ENCODE data around the gene IGFBP3.

IGFBP3 gene

DNA sequence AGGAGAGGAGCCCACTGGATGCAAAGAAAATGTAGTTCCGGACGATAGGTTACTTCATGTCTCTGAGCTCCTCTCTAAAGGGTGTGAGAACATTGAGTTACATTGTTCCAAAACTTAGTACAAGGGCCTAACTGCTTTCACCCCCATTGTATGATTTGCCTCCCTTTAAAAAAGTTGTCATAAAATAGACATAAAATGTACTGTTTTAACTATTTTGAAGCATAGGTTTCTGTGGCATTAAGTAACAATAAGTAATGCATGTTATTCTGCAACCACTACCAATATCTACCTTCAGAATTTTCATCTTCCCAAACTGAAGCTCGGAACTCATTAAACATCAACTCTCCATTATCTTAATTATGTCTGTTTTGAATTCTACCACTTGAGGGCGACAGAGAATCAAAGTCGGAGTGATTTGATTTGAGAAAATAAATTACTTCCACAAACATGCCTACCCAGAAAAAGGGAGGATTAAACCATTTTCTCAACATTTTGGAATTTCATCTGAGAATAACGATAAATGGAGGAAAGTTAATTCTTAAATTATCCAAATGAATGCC lies 30.1 kb downstream of the IGFBP3 start:
- peak; percentile 89 for FAIRE-seq

DNA sequence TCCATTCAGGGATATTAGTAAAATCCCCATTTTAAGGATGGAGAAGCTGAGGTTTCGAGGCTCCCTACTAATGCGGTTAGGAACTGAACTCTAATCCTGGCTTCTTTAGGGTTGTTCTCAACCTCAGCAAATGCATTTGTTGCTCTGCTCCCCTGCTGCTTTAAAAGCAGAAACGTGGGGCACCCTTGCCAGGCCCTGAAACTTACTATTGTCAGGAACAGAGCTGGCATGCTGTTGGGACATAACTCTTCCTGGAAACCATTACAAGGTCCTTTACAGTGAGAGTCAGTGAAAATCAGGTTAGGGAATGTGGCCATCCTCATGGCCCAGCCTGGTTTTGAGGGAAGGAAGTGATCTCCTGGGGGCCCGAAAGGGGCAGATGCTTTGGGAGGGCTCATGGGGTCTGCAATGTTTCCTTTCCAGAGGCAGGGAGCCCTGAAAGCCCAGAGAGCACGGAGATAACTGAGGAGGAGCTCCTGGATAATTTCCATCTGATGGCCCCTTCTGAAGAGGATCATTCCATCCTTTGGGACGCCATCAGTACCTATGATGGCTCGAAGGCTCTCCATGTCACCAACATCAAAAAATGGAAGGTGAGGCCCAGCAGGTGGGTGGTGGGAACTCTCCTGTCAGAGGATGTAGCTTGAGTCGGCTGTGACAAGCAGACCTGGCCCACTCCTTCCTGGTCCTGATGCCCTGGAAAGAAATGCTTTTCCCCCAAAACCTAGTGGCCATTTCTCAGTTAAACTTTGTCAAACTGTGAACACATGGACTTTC lies 30.8 kb downstream of the IGFBP3 start:
- FAIRE-seq = no peak

DNA sequence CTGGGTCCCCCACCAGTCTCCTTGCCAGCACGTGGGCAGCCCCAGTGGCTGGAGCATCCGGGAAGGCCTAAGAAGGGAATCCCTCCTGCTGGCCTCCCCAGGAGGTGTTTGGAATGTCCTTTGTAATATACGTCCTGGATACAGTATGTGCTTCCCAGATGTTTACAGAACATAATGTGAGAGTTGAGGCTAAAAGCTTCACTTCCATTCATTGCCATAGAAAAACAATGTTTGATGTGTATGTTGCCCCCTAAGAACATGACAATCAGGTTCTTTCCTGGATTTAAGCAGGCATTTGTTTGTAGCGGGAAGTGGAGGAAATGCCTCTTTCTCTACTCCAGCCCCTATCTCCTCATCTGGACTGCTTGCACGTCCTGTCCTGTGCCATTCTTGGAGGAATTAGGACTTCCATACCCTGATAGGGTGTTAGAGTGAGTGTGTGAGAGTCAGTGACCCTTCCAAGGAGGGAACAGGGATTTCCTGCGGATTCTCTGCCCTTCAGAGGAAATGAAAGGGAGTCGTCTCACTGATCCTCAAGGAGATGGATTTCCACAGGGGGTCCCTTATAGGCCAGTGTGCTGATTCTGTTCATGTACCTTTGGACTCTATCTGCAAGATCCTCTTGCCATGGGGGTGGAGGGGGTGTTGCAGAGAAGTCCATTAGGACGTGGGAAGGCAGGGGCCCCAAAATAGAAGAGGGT lies 31.6 kb downstream of the IGFBP3 start:
- FAIRE-seq = no peak

DNA sequence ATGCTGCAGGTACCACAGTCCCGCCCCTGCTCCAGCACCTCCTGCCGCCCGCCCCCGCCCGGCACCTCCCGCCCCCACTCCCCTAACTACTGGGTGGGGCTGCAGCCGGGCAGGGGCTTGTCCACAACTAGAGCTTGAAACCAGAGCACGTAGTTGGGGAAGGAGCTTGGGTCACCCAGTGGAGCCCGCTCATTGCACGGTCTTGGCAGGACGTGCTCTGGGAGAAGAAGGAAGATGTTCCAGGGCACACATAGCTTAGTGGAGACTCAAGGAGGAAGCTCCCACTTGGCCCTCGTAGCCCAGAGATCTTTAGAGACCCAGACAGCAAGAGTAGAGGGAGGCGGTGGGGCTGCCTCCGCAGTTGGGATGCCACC lies 32.1 kb downstream of the IGFBP3 start:
- FAIRE-seq = no peak

DNA sequence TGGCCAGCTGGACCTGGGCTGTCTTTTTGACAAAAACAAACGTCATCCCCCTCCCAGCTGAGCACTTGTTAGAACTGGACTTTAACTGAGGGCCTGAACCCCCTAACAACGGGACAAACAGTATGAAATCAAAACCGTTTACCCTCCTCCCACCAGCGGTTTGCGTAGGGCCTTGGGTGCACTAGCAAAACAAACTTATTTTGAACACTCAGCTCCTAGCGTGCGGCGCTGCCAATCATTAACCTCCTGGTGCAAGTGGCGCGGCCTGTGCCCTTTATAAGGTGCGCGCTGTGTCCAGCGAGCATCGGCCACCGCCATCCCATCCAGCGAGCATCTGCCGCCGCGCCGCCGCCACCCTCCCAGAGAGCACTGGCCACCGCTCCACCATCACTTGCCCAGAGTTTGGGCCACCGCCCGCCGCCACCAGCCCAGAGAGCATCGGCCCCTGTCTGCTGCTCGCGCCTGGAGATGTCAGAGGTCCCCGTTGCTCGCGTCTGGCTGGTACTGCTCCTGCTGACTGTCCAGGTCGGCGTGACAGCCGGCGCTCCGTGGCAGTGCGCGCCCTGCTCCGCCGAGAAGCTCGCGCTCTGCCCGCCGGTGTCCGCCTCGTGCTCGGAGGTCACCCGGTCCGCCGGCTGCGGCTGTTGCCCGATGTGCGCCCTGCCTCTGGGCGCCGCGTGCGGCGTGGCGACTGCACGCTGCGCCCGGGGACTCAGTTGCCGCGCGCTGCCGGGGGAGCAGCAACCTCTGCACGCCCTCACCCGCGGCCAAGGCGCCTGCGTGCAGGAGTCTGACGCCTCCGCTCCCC lies 32.7 kb downstream of the IGFBP3 start, which contains the start of gene IGFBP1:
Gene IGFBP1, plus strand, starts transcription at position 304 of the 808 bp plus-strand sequence. Its CDS starts 165 bp downstream, at position 469.
- no peak for FAIRE-seq

DNA sequence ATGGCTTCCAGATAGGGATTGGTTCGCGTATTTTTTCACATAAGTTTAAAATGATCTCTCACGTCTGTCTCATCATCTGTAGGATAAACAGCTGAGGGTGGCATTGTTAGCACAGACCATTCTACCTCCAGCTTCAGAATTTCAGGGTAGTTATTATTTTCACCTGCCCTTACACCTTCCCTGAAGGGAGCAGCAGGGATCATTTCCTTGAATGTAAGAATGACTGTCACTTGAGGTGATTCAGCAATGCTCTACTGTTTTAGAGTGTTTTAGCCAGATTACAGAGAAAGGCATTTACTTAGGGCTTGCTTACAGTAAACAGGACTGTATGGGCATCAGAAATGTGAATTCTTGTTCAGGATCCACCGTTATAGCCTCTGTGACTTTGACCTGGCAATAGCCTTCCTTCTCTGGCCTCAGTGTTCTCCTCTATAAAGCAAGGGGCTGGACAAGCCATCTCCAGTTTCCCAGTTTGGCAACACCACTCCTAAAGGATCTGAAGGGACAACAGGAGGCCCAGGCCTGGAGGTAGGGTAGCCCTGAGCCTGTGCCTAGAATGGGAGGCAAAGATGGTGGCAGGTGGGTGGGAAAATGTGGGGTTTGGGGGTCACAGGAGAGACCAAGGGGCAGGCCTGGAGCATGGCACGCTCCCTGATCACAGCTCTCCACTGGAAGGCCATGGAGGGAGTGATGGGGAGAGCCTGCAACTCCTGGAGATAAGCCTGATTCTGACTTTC lies 34.0 kb downstream of the IGFBP3 start:
- no peak for FAIRE-seq

DNA sequence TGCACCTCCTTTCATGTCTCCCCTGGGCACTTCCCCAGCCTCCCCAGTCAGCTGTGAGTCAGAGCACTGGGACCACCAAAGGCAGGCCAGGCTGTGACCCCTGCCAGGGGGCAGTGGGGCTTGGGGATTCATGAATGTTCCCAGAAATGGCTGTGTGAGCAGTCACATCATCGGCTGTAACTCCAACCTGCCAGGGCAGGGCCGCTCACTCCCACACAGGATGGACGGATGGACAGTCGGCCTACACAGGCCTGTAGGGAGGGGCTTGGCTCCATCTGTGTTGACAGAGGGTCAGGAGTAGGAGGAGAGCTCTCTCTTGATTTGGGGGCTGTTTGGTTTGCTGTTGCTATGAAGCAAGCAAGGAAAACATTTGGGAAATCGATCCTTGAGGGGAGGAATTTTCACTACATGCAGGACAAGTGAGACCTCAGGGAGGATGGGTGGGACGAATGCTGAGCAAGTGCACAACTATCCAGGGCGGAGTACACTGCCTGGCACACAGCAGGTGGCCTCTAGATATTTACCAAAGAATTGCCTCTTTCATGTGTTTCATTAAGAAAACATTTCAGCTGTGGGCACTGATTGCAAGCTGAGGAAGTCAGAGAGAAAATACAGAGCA lies 35.7 kb downstream of the IGFBP3 start:
- no peak for FAIRE-seq

DNA sequence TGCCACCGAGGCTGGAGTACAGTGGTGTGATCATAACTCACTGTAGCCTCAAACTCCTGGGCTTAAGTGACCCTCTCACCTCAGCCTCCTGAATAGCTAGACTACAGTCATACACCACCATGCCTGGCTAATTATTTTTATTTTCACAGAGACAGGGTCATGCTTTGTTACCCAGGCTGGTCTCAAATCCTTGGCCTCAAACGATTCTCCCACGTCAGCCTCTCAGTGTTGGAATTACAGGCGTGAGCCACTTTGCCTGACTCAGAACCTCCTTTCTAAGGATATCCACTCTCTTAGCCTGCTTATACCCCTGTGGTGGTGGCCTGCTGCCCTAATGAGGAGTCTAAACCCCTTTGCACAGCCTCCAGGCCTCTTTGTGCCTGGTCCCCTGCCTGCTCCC lies 36.9 kb downstream of the IGFBP3 start:
- no peak for FAIRE-seq

DNA sequence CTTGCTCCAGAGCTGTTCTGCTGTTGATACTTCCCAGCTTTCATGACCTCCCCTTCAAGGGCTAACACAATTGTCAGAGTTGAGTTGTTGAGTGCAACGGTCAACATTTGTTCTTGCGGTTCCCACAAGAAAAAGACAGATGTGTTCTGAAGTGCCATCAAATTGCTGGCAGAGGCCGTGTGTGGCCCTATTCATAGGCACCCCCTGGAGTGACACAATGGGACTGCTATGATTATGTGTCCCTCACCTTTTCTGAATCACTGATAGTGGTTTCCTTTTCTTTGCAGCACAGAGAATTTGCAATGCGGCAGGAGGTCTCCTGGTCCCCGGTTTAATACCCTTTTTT lies 38.6 kb downstream of the IGFBP3 start:
- FAIRE-seq = no peak

DNA sequence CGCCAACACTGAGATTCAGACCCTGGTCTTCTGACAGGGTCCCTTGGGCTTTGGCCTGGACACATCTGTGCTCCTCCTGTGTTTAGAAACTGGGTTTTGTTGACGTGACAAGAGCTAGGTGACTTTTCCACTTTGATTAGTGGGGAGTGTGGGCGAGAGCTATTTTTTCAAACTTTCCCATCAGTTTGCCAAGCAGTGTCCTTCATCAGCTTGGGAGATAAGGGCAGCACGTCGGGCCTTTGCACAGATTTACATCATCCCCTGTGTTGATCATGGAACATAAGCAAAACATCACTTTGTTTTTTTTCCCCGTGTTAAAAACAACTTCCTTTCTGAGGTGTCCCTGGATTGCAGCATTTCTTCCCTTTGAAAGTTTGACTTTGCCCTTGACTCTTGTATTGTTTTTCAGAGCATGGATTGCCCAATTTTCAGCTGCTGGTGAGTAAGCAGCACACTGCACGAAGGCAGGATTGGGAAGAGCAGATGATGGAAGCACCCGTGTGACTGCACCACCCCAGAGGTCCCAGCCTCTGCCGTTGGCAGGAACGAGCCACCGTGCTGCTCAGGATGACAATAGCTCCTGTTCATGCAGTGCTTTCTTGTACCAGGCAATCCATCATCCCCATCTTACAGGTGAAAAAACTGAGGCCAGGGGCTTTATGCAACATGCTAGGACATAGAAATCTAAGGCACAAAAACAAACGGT lies 39.2 kb downstream of the IGFBP3 start:
- no peak for FAIRE-seq

DNA sequence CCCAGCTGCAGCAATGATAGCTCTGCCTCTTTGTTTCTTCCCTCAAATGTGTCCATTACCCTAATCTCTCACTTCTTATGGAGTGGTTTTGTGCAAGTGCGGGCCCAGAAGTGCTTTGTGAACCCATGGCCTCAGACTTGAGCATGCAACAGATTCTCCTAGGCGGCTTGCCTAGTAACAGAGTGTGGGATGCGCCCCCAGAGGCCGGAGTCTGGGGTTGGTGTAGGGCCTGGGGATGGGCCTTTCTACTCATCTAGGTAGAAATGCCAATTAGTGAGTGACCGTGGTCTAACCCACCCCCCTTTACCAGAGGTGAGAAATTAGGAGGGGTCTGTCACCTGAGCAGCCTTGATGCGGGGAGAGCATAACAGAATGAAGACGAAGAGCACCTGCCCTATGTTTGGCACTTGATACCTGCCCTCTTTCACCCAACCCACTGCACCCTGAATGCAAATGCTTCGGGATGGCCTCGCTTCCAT lies 39.8 kb downstream of the IGFBP3 start:
- FAIRE-seq = no peak

DNA sequence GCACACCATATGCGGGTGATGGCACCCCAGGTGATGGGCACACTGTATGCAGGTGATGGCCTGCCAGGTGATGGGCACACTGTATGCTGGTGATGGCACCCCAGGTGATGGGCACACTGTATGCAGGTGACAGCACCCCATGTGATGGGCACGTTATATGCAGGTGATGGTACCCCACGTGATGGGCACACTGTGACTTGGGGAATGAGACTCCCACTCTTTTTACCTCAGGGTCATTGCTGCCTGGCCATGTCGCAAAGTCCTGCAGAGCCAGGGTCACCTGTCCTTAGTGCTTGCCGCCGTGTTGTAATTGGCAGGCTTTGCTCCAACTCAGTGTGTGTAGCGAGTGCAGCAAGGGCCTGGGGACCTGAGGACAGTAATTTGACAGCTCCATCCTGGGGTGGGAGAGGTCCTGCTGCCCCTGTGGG lies 40.6 kb downstream of the IGFBP3 start:
- no peak for FAIRE-seq

DNA sequence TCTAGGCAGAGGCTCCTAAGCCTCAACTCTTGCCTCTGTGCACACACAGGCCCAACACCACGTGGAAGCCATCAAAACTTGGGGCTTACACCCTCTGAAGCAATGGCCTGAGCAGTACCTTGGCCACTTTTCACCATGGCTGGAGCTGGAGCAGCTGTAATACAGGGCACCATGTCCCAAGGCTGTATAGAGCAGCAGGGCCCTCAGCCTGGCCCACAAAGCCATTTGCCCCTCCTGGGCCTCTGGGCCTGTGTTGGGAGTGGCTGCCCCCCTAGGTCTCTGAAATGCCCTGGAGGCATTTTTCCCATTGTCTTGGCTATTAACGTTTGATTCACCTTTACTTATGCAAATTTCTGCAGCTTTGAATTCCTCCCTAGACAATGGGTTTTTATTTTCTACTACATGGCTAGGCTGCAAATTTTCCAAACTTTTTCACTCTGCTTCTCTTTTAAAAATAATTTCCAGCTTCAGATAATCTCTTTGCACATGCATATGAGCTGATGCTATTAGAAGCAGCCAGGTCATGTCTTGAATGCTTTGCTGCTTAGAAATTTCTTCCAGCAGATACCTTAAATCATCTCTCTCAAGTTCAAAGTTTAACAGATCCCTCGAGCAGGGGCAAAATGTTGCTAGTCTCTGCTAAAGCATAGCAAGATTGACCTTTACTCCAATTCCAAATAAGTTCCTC lies 42.5 kb downstream of the IGFBP3 start:
- FAIRE-seq = no peak

DNA sequence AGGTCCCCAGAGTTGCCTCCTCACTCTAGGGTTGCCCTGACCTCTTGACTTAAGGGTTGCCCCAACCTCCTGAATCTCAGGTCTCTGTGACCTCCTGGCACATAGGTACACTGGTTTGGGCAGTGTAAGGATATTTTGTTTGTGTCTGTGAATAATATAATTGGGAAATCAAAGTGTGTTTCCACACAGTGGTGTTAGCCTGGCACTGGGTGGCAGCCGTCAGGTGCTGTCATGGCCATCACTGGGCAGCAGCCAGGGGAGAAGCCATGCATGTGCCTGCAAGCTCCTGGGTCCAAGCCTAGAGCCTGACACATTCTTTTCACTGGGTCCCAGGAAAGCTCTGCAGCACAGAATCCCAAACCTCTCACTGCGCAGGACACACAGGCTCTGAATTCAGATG lies 44.6 kb downstream of the IGFBP3 start:
- FAIRE-seq = no peak

DNA sequence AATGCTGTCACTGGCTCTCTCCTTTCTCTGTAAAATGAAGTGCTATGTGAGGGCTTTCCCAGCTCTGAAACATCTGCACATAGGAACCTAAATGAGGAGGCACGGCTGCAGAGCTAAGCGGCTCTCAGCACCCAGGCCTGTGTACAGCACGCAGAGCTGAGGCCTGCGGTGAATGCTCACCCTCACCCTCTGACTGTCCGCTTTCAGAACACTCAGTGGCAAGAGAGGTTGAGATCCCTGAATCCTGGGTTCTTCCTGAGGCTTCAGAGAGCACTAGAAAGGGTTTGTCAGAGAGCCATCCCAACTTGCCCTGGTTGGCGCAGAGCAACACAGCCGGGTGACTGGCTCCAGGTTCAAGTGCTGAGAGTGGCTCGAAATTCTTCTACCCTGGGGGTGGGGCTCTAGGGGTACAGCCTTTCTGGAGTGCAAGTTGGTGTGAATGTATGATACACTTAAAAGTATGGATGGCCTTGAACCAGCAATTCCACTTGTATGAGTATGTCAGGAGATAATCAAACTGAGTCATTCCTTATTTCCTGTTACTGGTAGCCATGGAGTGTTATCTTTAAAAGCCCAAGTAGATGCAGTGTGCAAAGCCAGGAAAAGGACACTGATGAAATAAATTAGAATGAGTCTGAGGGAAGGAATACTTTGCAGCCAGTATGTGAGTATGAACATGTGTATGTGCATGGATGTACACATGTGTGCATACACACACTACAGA lies 46.5 kb downstream of the IGFBP3 start:
- no peak for FAIRE-seq

DNA sequence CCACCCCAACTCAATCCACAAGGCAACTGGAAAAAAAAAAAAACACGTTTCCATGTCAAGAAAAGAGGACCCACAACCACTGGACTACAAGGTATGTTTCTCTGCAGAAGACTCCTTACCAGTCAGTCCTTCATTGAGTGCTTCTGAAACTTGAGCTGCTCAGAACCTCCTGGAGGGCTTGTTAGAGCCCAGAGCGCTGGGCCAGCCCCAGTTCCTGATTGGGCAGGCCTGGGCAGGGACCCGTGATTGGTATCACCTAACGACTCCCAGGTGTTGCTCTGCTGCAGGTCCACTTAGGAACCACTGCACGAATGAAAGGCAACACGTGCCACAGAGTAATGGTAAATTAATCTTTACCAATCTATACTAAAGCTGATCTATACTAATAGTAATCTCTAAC lies 47.7 kb downstream of the IGFBP3 start:
- FAIRE-seq = no peak

DNA sequence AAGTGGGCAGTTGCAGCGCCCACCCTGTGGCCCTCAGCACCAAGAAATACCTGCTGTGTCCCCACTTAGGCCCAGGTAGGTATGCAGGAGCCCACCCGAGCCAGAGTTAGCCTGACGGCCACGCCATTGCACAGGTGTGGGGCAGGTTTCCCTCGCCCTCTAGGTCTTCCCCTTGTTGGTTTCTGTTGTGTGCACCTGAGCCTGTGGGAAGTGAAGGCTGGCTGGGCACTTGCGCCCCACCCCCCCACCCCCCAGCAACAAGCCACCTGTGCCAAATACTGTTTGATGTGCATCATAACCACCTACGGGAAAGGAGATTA lies 48.1 kb downstream of the IGFBP3 start, which contains the start of gene CCDC201:
Gene CCDC201, minus strand, starts transcription at position 48 of the 320 bp plus-strand sequence. CDS start 75 bp downstream, outside the sequence.
- no peak for FAIRE-seq

DNA sequence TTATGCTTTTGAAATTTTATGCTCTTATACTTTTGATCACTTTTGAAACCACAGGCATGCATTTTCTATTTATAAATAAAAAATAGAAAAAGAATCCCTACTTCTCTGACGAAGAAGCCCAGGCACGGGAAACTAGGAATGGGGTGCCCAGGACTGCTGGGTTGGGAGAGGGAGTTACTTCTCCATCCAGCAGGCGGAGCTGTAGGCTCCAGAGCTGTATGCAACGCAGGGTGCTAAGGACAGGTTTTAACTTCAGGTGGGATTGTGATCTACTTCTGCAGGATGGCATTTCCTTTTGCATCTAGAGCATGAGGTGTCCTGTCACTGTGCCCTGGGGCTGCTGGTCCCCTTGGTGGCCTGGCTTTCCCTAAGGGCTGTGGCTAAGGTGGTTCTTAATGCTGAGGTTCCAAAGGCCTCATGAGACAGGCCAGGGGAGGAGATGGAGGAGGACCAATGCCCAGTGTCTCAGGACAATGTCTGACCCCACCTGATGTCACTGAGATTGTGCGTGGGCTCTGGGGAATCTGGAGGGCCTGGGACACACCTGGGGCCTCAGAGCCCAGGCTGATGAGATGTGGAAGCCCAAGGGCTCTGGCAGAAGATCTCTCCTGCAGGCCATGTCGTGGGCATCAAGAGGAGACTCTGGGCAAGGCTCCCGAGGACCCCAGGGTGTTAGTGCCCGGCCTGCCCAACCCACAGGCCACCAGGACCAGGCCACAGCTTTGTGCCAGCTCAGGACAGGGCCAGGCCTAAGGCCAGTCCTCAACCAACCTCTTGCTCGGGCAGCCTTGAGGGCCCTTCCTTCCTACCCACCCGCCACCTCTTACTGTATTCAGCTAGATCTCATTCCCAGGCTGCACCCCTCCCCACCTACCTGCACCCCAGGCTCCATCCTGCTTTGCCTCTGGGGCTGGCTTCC lies 48.7 kb downstream of the IGFBP3 start:
- FAIRE-seq = no peak

DNA sequence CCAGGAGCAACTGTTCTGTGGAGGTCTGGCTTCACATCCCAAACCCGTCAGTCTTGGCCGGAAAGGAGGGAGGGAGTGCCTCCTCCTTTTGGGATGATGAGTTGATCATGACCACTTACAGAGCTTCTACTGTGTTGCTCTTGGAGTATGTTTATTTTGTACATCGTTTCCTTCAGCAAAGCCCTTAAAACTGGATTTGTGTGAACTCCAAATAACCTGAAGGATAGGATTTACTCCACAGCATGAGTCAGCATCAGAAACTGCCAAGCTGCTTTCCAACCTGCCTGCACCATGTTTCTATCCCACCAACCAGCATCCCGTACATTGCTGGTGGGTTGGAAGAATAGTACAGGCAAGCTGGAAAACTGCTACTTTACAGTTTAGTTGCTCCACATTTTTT lies 51.6 kb downstream of the IGFBP3 start:
- FAIRE-seq = no peak
